Sciatic nerve (tissue), 2 donors: ENCODE measurements around the gene PRDM4. TPM values are rescaled to one million over a fixed set of nuclear protein-coding genes. Genes with fewer than 3 reads are reported as not detected.

ENCODE experiments used
- ATAC-seq: fragments of 200-7000 bp; cut with Tn5 transposase; one replicate; pipeline ENCODE4 v1.9.1; 2020; ENCODE audit warnings: mild to moderate bottlenecking, moderate library complexity
- DNase-seq: peaks from one replicate; pipeline ENCODE4 v3.0.0-alpha.2; 2020; ENCODE audit warnings: low spot score
- intact Hi-C: fragments of 100-400 bp; cut with DNase I; formaldehyde crosslinking; loops from one replicate; pipeline ENCODE4 v1.14.2; 2022
- total RNA-seq: library from RNA; stranded (reverse); fragmentation: NEBNext Ultra II Directional; extraction: Animal tissue kit (Norgen Biotek cat#: 25700); gene quantifications from one replicate; pipeline ENCODE4 v1.2.1, GENCODE V29; 2021
- donor health status: DM: no; HTN: no; CAD: no.
- donor health status: DM: no; HTN: no; CAD: no.

PRDM4 gene, protein sequence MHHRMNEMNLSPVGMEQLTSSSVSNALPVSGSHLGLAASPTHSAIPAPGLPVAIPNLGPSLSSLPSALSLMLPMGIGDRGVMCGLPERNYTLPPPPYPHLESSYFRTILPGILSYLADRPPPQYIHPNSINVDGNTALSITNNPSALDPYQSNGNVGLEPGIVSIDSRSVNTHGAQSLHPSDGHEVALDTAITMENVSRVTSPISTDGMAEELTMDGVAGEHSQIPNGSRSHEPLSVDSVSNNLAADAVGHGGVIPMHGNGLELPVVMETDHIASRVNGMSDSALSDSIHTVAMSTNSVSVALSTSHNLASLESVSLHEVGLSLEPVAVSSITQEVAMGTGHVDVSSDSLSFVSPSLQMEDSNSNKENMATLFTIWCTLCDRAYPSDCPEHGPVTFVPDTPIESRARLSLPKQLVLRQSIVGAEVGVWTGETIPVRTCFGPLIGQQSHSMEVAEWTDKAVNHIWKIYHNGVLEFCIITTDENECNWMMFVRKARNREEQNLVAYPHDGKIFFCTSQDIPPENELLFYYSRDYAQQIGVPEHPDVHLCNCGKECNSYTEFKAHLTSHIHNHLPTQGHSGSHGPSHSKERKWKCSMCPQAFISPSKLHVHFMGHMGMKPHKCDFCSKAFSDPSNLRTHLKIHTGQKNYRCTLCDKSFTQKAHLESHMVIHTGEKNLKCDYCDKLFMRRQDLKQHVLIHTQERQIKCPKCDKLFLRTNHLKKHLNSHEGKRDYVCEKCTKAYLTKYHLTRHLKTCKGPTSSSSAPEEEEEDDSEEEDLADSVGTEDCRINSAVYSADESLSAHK
- 34.7 TPM for total RNA-seq

DNA sequence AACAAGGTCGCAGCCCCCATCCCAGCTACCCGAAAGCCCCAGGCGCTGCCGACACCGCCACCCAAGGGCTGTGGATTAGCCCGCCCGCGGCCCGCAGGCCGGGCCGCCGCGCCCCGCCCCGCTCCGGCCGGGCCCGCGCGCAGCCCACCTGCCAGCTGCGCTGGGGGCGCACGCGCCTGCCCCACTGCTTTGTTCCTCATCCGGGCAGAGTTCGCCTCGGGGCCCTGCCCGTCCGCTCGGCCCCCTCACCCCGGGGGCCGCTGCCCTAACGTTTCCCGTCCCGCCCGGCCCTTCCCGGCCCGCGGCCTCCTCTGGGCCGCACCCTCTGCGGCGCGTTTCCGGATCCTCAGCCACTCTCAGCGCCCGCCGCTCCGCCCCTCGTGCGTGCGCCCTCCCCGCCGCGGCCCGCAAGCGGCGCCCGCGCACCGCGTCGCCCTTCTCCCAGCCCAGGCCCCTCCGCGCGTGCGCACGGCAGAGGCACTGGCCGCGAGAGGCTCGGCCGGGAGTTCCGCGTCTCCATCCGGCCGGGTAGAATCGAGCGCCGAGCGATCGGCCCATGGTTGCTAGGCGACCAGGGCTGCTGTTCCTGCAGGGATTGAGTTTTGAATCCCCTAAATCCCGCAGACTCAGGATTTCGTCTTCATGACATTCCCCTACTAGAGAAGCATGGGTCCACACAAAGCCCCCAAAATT is at the start of gene PRDM4:
Gene PRDM4, minus strand, starts transcription at position 329 of the 693 bp plus-strand sequence. CDS start 622 bp downstream, outside the sequence.
- intact Hi-C loops, result no loop called here
- peak; percentile 94 for DNase-seq
- ATAC-seq, result peak; percentile 99

DNA sequence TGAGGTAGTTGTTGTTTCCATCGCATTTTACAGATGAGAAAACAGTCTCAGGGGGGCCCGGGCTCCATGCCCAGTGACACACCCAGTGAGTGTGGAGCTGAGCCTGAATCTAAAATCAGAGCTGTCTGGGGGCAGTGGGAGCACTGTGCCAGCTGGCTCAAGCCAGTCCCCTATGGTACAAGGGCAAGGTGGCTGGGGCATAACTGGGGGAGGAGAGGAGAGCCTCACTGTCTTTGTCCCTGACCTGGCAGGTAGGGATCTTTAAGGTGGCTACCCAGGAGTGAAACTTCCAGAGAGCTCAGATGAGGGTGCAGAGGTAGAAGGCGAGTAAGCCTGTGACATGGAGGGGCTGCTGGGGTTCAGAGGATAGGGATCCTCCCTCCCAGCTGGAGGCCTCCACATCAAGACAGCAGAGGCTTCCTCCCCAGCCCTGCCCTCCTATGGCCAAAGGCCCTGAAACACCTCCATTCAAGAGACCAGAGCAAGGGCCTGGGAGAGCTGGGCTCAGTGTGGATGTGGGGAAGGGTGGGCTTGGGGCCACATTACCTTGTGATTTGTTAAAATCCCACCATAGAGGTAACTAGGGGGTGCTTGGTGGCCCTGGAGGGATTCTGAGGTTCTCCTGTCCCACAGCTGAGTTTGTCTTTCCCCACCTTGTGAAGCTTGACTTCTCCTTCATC is 46.7 kb upstream of the PRDM4 start:
- intact Hi-C loops, result no loop called here
- no peak for ATAC-seq
- DNase-seq, result no peak

DNA sequence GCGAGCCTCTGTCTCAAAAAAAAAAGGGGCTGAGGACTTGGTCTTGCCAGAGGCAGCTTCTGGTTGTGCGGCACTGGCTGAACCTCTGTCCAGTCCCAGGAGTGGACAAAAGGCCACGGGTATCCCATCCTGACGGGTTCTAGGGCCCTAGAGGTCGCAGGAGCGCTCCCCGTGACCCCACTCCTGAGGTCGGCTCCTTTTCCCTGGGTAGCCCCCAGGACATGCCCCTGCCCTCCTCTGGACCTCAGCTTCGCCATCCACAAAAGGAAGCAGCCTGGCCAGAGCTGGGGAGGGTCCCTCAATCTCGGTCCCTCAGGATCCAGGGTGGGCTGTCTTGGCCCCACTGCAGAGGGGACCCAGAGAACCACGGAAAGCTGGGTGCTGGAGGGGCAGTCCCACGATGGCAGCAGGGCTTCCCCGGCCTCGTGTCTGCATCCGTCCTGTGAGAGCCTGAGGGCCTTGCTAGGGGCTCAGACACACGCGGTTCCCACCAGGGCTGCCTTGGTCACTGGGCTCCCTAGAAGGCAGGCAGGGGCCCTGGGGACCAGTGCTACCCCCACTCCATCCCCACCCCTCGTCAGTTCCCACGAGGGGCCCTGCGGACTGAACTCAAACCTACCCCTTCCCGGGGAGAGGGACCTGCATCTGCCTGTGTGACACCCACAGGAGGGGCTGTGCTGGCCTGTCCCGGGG is 44.7 kb upstream of the PRDM4 start:
- DNase-seq (no peak), ATAC-seq (no peak)
- intact Hi-C loops, result no loop called here

DNA sequence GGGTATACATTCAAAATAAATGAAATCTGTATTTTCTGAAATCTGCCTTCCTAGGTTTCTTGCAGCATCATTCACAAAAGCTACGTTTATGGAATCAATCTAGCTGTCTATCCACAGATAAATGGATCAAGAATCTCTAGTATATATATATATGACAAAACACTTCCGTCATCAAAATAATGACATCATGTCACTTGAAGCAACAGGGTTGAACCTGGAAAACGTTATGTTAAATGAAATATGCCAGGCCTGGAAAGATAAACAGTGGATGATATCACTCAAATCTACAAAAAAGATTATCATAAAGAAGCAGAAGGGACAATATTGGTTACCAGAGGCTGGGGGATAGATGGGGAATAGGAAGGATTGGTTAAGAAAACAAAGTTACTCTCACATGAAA is 42.2 kb upstream of the PRDM4 start:
- intact Hi-C loops, result no loop called here
- DNase-seq (no peak), ATAC-seq (no peak)

DNA sequence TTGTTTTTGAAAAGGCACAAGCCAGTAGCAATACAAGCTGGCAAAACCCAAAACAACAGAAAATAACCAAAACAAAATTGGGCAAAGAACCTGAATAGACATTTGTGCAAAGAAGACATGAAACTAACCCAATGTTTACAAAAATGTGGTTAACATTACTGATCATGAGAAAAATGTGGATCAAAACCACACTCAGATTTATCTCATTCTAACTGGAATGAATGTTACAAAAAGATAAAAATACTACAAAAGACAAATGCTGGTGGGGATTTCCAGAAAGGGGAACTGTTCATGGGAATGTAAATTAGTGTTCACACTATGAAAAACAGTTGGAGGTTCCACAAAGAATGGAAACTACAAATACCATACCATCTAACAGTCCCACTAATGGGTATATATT is 40.2 kb upstream of the PRDM4 start:
- ATAC-seq, result no peak

DNA sequence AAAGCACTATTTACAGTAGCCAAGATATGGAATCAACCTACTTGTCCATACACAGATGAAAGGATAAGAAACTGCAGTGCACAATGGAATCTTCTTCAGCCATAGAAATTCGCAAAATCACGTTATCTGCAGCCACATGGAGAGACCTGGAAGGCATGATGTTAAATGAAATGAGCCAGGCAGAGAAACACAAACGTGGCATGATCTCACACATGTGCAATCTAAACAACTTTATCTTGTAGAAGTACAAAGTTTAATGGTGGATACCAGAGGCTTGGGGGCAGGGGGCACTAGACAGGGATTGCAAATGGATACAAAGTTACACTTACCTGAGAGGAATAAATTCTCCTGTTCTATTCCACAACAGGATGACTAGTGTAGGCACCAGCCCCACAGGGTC is 37.6 kb upstream of the PRDM4 start:
- intact Hi-C loops, result no loop called here
- DNase-seq, result no peak
- ATAC-seq, result no peak

More for the DNA sequence above, 40.2 kb upstream of the PRDM4 start:
- intact Hi-C loops, result no loop called here
- no peak for DNase-seq

DNA sequence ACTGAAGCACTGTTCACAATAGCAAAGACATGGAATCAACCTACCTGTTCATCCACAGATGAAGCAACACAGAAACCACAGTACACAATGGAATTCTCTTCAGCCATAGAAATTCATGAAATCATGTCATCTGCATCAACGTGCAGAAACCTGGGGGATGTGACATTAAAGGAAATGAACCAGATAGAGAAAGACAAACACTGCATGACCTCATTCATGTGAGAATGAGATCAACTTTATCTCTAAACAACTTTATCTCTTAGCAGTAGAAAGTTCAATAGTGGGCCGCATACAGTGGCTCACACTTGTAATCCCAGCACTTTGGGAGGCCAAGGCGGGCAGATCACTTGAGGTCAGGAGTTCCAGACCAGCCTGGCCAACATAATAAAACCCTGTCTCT is 33.5 kb upstream of the PRDM4 start:
- intact Hi-C loops, result no loop called here
- ATAC-seq (no peak), DNase-seq (no peak)

DNA sequence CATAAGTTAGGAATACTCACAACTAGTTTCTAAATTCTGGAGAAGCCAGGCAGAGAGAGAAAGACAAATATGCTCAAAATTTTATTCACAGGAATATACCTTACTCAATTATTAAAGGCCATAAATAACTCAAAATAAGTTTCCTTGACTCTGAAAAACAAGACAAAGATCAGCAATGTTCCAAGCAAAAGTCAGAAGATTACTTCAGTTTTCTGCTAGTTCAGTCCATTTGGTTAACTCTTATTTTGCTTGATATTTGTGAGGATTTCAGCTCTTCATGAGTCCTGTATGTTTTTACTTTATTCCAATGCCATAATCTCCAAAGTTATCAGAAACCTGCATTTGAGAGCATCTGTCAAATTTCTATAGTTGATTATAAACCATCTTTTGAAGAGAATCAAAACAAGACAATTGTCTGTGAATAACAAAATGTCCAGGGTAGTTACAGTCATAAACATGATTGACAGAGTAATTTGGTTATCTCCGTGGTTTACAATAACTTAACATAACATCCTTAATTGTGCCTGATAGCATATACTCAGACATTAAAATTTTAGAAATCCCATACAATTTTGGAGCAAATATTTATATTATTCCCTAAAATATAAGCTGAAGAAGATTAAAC is 30.6 kb upstream of the PRDM4 start:
- ATAC-seq, result no peak
- no peak for DNase-seq
- intact Hi-C loops, result no loop called here

DNA sequence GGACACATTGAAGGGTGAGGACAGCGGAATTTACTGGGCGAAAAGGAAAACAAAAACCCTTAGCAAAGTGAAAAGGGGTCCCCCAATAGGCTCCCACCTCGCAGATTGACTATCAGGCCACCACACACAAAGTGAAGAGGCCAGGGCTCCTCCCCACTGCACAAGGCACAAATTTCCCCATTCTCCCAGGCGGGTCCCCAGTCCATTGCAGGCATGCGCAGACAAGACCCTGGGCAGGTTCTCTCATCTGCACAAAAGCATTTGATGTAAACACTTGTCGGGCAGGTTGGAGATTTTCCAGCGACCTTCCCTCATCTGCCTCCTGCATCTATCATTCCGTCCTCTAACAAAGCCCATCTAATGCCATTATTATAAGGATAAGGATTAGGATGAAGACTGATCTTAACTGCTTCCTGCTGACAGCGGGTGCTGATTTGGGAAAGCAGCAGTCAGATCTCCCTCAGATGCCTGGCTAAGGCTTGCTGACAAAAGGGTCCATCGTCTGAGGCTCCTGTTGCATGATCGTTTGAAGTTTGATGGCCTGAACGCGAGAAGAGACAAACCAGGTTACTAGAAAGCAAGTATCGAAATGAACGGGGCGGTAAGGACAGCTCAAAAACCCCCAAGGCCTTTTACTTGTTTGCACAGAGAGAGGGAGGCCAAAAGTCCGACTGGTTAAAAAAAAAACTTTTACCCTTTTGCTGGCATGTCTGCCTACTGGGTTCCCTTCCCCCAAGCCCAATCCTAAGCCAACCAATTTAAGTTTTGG is 27.9 kb upstream of the PRDM4 start:
- ATAC-seq (no peak), DNase-seq (no peak)
- intact Hi-C loops, result no loop called here

DNA sequence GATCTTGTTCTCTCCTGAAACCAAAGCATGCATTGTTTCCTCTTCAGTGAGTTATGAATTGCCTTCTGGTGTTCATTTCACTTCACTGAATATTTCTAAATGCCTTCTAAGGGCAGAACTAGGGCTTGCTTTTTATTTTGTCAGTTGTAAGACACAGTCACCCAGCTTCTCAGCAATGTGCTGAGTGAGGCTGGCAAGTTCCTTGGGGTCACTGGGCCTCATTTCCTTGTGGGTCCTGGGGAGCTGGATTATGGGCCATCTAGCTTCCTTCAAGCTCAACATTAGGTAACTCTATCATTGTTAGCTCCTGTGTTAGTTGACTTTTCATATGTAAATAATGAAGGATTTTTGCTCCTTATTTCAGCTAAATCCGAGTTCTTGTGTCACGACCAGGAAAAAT is 27.3 kb upstream of the PRDM4 start:
- intact Hi-C loops, result no loop called here
- DNase-seq (no peak), ATAC-seq (no peak)

DNA sequence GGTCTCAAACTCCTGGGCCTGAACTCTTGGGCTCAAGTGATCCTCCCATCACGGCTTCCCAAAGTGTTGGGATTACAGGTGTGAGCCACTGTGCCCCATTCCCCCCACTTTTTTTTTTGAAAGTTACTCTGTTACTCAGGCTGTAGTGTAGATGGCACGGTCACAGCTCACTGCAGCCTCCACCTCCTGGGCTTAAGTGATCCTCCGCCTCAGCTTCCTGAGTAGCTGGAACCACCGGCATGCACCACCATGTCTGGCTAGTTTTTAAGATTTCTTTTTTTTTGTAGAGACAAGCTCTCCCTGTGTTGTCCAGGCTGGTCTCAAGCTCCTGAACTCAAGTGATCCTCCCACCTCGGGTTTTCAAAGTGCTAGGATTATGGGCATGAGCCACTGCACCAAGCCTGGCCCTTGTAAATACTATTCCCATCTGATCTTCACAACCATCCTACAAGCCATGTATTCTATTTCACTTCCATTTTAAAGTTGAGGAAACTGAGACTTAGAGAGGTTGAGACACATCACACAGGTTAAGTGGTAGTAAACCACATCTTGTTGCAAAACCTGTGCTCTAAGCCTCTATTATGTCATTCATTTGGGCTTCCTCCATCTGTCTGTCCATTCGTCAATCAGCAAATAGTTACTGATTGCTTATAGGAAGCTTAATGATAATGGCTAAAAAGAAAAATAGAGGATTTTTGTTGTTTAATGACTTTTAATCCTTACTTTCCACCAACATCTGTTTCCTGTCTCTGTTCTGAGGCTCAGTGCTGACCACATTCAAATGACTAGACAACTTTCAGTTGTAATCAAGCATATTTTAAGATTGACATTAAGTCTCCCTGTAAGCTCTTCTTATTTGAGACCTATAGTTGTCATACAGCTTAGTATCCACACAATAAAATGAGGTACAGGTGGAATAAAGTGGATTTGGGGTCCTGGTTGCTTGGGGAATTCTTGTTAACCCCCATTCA is 22.8 kb upstream of the PRDM4 start:
- no peak for ATAC-seq
- intact Hi-C loops, result no loop called here
- DNase-seq, result no peak

DNA sequence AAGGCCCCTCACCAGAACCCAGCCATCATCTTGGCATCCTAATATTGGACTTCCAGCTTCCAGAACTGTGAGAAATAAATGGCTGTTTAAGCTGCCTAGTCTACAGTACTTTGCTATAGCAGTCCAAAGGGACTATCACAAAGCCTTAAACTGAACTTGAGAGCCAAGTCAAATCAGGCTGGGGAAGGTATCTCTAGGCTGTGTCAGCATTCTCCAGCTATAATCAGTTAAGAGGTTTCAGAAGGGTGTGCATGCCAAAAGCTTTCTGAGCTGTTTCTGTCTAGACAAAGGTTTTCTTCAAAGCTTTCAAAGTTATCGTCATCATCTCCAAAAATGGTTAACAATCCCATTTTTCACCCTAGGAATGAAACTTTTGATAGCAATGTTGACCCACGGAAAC is 21.1 kb upstream of the PRDM4 start:
- ATAC-seq, result no peak
- no peak for DNase-seq
- intact Hi-C loops, result no loop called here

DNA sequence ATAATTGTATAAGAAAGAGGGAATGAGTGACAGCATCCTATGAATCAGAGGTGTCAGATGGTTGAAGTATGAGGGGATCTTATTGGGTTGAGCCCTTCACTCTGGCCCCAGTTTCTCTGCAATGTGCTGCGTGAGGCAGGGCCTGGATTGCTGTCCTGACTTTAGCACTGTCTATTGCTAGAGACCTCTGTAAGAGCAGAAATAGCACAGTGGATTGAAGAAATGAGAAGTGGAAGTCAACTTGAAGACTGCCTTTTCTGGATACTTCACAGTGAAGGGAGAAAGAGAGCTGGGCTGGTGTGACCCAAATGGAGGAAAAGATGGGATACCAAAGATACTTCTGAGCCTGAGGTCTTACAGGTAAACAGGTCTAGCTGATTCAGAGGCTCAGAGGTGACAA is 19.4 kb upstream of the PRDM4 start:
- intact Hi-C loops, result no loop called here

DNA sequence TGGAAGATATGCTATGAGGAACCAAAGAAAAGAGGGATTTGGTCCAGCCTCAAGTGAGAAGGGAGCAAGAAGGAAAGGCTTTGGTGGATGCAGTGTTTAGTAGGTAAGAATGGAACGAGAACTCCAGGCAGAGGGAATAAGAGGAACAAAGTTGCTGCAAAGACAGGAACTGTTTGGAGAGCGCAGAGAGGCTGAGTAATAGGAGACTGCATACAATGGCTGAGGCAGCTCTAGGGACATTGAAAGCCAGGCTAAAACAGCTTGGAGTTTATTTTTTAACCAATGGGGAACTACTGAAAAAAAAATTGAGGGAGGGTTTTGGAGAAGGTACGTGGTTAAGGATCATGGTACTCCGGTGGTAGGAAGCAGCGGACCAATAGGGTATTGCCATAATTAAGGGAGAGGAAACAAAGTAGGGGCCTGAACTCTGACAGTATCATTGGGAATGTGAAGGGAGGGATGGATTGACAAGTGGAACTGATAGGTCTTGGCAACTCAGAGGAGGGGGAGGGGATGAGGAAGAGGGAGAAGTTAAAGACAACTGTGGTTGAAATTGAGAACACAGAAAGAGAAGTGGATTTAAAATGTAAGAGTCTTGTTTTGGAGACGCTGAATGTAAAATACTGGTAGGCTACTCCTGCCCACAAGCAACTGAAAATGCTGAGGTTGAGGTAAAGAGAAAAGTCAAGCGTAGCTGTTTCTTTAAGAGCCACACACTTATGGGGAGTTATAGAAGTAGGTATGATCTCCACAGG is 18.3 kb upstream of the PRDM4 start:
- DNase-seq (no peak), ATAC-seq (peak; percentile 59)
- intact Hi-C loops, result no loop called here

More for the DNA sequence above, 19.4 kb upstream of the PRDM4 start:
- no peak for ATAC-seq
- no peak for DNase-seq

DNA sequence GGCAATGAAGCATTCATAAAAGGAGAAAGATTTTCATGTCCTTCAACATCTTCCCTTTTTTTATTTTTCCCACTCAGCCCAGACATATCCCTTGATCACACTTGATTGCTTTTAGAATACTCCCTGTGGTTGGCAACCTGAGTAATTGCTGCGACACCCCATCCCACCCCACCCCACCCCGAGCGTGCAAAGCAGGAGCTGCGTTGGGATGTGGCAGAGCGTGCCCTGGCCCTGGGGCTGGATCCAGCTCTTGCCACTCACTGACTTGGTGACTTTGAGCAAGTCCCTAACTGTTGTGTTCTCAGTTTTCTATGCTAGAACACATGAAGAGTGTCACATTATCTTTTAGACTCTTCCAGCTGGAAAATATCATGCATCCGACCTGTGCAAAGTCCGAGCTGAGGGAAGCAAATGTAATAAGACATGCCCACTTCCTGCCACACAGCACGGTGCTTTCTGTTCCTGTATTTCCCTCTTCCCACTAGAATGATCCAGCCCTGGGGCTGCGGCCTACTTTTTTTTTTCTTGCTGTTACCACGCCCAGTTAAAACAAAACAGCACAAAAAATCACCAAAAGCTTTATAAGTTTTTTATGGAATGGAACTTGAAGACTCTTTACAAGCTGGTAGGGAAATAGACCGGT is 17.6 kb upstream of the PRDM4 start:
- intact Hi-C loops, result no loop called here
- DNase-seq, result no peak
- ATAC-seq, result peak; percentile 57
